ENCODE measurements around the gene FLNB. TPM values are rescaled to one million over a fixed set of nuclear protein-coding genes. Genes with fewer than 3 reads are reported as not detected.

FLNB gene
- total and polyA plus RNA-seq, 2 of the 13 experiments (the other 11 are each of a cell fraction or from before 2014, with no cell fraction given): 106 to 130 TPM

DNA sequence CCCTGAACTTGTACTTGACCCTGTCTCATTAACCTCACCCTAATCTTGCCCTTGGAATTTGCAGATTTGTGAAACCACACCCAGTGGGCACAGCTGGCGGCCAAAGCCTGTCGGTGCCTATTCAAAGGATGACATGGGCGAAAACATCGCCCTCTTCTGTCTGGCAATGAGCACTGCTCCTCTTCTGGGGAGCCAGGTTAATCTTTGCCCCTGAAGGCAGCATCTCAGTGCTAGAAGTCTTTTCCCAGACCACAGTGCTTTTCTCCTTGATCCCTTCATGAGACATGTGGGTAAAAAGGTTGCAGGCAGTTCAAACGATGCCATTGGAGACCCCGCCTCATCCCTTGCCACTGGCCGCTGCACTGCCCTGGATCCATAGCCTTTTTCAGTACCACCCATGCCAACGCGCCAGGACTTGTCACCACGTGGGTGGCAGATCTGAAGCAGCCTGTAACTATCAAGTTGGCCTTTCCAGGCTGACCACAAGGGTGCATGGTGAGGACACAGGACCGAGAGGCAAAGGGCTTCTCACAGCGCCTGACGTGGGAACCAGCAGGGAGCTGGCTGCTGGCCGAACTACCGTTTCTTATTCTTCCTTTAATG, 209.1 kb downstream of the FLNB start (continued):
- TF ChIP-seq, protein P1, sequence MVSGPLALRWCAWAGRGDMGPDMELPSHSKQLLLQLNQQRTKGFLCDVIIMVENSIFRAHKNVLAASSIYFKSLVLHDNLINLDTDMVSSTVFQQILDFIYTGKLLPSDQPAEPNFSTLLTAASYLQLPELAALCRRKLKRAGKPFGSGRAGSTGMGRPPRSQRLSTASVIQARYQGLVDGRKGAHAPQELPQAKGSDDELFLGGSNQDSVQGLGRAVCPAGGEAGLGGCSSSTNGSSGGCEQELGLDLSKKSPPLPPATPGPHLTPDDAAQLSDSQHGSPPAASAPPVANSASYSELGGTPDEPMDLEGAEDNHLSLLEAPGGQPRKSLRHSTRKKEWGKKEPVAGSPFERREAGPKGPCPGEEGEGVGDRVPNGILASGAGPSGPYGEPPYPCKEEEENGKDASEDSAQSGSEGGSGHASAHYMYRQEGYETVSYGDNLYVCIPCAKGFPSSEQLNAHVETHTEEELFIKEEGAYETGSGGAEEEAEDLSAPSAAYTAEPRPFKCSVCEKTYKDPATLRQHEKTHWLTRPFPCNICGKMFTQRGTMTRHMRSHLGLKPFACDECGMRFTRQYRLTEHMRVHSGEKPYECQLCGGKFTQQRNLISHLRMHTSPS (CRISPR knock-in tag; IDR thresholded peaks at IDR 0.05; ENCODE audit: low read depth): peak; percentile 96
- peak; percentile 57; the same call in 1 of the 2 replicates for TF ChIP-seq RFXAP (CRISPR knock-in tag; IDR thresholded peaks at IDR 0.05; ENCODE audit: borderline replicate concordance)
- no peak for TF ChIP-seq ZBTB42 (CRISPR knock-in tag; IDR thresholded peaks at IDR 0.05)
- TF ChIP-seq ZNF143 (CRISPR knock-in tag; IDR thresholded peaks at IDR 0.05): peak; percentile 42; the same call in 1 of the 2 replicates
- TF ChIP-seq ZNF614 (CRISPR knock-in tag; IDR thresholded peaks at IDR 0.05; ENCODE audit: borderline replicate concordance): 0 out of 2 replicates have a peak, but pooled peaks have one; percentile 42
- no peak for TF ChIP-seq MAFG (CRISPR knock-in tag; IDR thresholded peaks at IDR 0.05)
- TF ChIP-seq GABPB1 (CRISPR knock-in tag; IDR thresholded peaks at IDR 0.05): peak; percentile 32; the same call in 1 of the 2 replicates
- TF ChIP-seq ZNF354B (CRISPR knock-in tag; IDR thresholded peaks at IDR 0.05): no peak
- TF ChIP-seq ZKSCAN8 (CRISPR knock-in tag; IDR thresholded peaks at IDR 0.05; ENCODE audit: borderline replicate concordance): peak; percentile 85; the same call in 1 of the 2 replicates
- TF ChIP-seq IRF2 (CRISPR knock-in tag; IDR thresholded peaks at IDR 0.05): peak; percentile 80
- TF ChIP-seq TBL1XR1 (IDR thresholded peaks at IDR 0.05; ENCODE audit: borderline replicate concordance, low read length, partially characterized antibody): no peak
- no peak for TF ChIP-seq HNRNPK (IDR thresholded peaks at IDR 0.05; ENCODE audit: low read depth, low read length, poor library complexity, severe bottlenecking)
- peak; percentile 79 for TF ChIP-seq GATAD2A (CRISPR knock-in tag; IDR thresholded peaks at IDR 0.05)
- peak; percentile 77; the same call in 1 of the 2 replicates for TF ChIP-seq CBX5 (CRISPR knock-in tag; IDR thresholded peaks at IDR 0.05; ENCODE audit: borderline replicate concordance)
- TF ChIP-seq, protein P2, sequence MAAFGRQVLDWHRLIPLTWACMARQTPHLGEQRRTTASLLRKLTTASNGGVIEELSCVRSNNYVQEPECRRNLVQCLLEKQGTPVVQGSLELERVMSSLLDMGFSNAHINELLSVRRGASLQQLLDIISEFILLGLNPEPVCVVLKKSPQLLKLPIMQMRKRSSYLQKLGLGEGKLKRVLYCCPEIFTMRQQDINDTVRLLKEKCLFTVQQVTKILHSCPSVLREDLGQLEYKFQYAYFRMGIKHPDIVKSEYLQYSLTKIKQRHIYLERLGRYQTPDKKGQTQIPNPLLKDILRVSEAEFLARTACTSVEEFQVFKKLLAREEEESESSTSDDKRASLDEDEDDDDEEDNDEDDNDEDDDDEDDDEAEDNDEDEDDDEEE (CRISPR knock-in tag; IDR thresholded peaks at IDR 0.05): no peak
- TF ChIP-seq NFKBIZ (CRISPR knock-in tag; IDR thresholded peaks at IDR 0.05): no peak
- peak; percentile 83 for TF ChIP-seq ZBTB38 (CRISPR knock-in tag; IDR thresholded peaks at IDR 0.05)
- TF ChIP-seq ZNF510 (CRISPR knock-in tag; IDR thresholded peaks at IDR 0.05; ENCODE audit: low read depth): 0 out of 2 replicates have a peak, but pooled peaks have one; percentile 31
- TF ChIP-seq PTBP1 (IDR thresholded peaks at IDR 0.05; ENCODE audit: low read depth, low read length, poor library complexity, severe bottlenecking): no peak
- TF ChIP-seq, protein P3, sequence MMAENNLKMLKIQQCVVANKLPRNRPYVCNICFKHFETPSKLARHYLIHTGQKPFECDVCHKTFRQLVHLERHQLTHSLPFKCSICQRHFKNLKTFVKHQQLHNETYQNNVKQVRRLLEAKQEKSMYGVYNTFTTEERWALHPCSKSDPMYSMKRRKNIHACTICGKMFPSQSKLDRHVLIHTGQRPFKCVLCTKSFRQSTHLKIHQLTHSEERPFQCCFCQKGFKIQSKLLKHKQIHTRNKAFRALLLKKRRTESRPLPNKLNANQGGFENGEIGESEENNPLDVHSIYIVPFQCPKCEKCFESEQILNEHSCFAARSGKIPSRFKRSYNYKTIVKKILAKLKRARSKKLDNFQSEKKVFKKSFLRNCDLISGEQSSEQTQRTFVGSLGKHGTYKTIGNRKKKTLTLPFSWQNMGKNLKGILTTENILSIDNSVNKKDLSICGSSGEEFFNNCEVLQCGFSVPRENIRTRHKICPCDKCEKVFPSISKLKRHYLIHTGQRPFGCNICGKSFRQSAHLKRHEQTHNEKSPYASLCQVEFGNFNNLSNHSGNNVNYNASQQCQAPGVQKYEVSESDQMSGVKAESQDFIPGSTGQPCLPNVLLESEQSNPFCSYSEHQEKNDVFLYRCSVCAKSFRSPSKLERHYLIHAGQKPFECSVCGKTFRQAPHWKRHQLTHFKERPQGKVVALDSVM (CRISPR knock-in tag; IDR thresholded peaks at IDR 0.05): no peak
- TF ChIP-seq RARG (CRISPR knock-in tag; IDR thresholded peaks at IDR 0.05; ENCODE audit: low read depth): no peak
- peak; percentile 16 for TF ChIP-seq YY1 (IDR thresholded peaks at IDR 0.05; ENCODE audit: insufficient read depth, insufficient replicate concordance, low read depth, low read length)
- no peak for TF ChIP-seq GTF2F1 (IDR thresholded peaks at IDR 0.05; ENCODE audit: low read length)
- TF ChIP-seq, protein P4, sequence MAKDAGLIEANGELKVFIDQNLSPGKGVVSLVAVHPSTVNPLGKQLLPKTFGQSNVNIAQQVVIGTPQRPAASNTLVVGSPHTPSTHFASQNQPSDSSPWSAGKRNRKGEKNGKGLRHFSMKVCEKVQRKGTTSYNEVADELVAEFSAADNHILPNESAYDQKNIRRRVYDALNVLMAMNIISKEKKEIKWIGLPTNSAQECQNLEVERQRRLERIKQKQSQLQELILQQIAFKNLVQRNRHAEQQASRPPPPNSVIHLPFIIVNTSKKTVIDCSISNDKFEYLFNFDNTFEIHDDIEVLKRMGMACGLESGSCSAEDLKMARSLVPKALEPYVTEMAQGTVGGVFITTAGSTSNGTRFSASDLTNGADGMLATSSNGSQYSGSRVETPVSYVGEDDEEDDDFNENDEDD (CRISPR knock-in tag; IDR thresholded peaks at IDR 0.05; ENCODE audit: borderline replicate concordance): peak; percentile 14; the same call in 1 of the 2 replicates
